DOHH2 (cell line): ENCODE results near the gene CFTR.

Experiments
- H3F3A ChIP-seq: fragments of 200-600 bp; sonication (generic), shearing (Covaris generic); 2 replicates; pipeline ENCODE4 v1.6.0; 2016; ENCODE audit warnings: antibody characterized with exemption, mild to moderate bottlenecking; ENCODE audit not compliant: control insufficient read depth, insufficient read depth
- H3K27ac ChIP-seq: fragments of 200-600 bp; sonication (generic); 2 replicates; pipeline ENCODE4 v1.5.1; 2014; ENCODE audit warnings: low read depth, mild to moderate bottlenecking, low read length, moderate library complexity
- H3K27me3 ChIP-seq: fragments of 200-600 bp; sonication (generic); 2 replicates; pipeline ENCODE4 v1.6.1; 2014; ENCODE audit warnings: mild to moderate bottlenecking, low read length, mixed read lengths; ENCODE audit not compliant: control insufficient read depth
- H3K36me3 ChIP-seq: fragments of 200-600 bp; sonication (generic); 2 replicates; pipeline ENCODE4 v1.6.1; 2014; ENCODE audit warnings: mild to moderate bottlenecking, low read length, moderate library complexity, mixed read lengths; ENCODE audit not compliant: control insufficient read depth
- H3K4me1 ChIP-seq: fragments of 200-600 bp; sonication (generic); 2 replicates; pipeline ENCODE4 v1.6.1; 2014; ENCODE audit warnings: mild to moderate bottlenecking, low read length, mixed read lengths; ENCODE audit not compliant: control insufficient read depth
- H3K4me2 ChIP-seq: fragments of 200-600 bp; sonication (generic); 2 replicates; pipeline ENCODE4 v1.6.0; 2014; ENCODE audit warnings: mild to moderate bottlenecking, low read length, moderate library complexity
- H3K4me3 ChIP-seq: fragments of 200-600 bp; sonication (generic); 2 replicates; pipeline ENCODE4 v1.5.1; 2014; ENCODE audit warnings: mild to moderate bottlenecking, low read length, mixed read lengths
- H3K79me2 ChIP-seq: fragments of 200-600 bp; sonication (generic); 2 replicates; pipeline ENCODE4 v1.6.1; 2014; ENCODE audit warnings: mild to moderate bottlenecking, low read length, mixed read lengths; ENCODE audit not compliant: control insufficient read depth
- H3K9me2 ChIP-seq: fragments of 200-600 bp; sonication (generic); replicated peaks from 2 replicates; pipeline ENCODE4 v1.6.1; 2014; ENCODE audit warnings: mild to moderate bottlenecking, low read length, mixed read lengths; ENCODE audit not compliant: control insufficient read depth
- H3K9me3 ChIP-seq: fragments of 200-600 bp; sonication (generic); 2 replicates; pipeline ENCODE4 v1.6.1; 2014; ENCODE audit warnings: antibody characterized with exemption, low read length, mixed read lengths; ENCODE audit not compliant: control insufficient read depth, insufficient read depth
- H4K20me1 ChIP-seq: fragments of 200-600 bp; sonication (generic); 2 replicates; pipeline ENCODE4 v1.6.0; 2014; ENCODE audit warnings: low read depth, mild to moderate bottlenecking, antibody characterized with exemption, low read length, moderate library complexity; ENCODE audit not compliant: control insufficient read depth, insufficient read depth
- CTCF ChIP-seq: fragments of 200-600 bp; sonication (generic); IDR thresholded peaks from one replicate; pipeline ENCODE4 v1.5.1; 2014; ENCODE audit warnings: antibody characterized with exemption, mild to moderate bottlenecking, low read depth, low read length; ENCODE audit not compliant: poor library complexity, severe bottlenecking
- EZH2phosphoT487 ChIP-seq: fragments of 200-600 bp; sonication (generic); IDR thresholded peaks from 2 replicates; pipeline ENCODE4 v1.6.1; 2017; ENCODE audit warnings: borderline replicate concordance, mild to moderate bottlenecking, antibody characterized with exemption, low read length, moderate library complexity, mixed read lengths

Gene CFTR

GRCh38 chr7:117445206-117445605, 34.6 kb upstream of the CFTR start:
- Histone ChIP-seq H3K4me3 (no peak overlapping the region), H3K36me3 (no peaks in the 10 kb centered on the region), H3F3A (no peaks in the 10 kb centered on the region), H3K79me2 (no peaks in the 10 kb centered on the region), H4K20me1 (no peaks in the 10 kb centered on the region), H3K9me2 (no peaks in the 10 kb centered on the region), H3K4me2 (no peak overlapping the region), H3K4me1 (no peaks in the 10 kb centered on the region), H3K27me3 (no peaks in the 10 kb centered on the region), H3K27ac (no peak overlapping the region), H3K9me3 (no peaks in the 10 kb centered on the region)
- TF ChIP-seq CTCF = no peak
- TF ChIP-seq EZH2phosphoT487 = no peak

- Histone ChIP-seq H3K79me2 (no peaks in the 10 kb centered on the region), H3K27me3 (no peaks in the 10 kb centered on the region), H3K9me2 (no peaks in the 10 kb centered on the region), H3K4me1 (no peaks in the 10 kb centered on the region), H3K36me3 (no peaks in the 10 kb centered on the region), H3F3A (no peaks in the 10 kb centered on the region), H3K4me3 (no peak overlapping the region), H3K4me2 (no peak overlapping the region), H3K27ac (no peak overlapping the region), H3K9me3 (no peaks in the 10 kb centered on the region), H4K20me1 (no peaks in the 10 kb centered on the region)
- no peak for TF ChIP-seq EZH2phosphoT487
- TF ChIP-seq CTCF = no peak
These were observed 33.5 kb upstream of the CFTR start for GRCh38 chr7:117446220-117446815.

- H3K4me2 ChIP-seq = no peak overlapping the region
- H3K36me3 ChIP-seq = no peaks in the 10 kb centered on the region
- H3K9me3 ChIP-seq = no peaks in the 10 kb centered on the region
- no peaks in the 10 kb centered on the region for H3K79me2 ChIP-seq
- H3K4me1 ChIP-seq = no peaks in the 10 kb centered on the region
- H3F3A ChIP-seq = no peaks in the 10 kb centered on the region
- H3K27me3 ChIP-seq = no peaks in the 10 kb centered on the region
- no peak for TF ChIP-seq EZH2phosphoT487
- no peak for TF ChIP-seq CTCF
- no peak overlapping the region for H3K4me3 ChIP-seq
- no peak overlapping the region for H3K27ac ChIP-seq
- H3K9me2 ChIP-seq = no peaks in the 10 kb centered on the region
- no peaks in the 10 kb centered on the region for H4K20me1 ChIP-seq
These were observed 31.2 kb upstream of the CFTR start for GRCh38 chr7:117448655-117449054.
